C4-2B (cell line): ENCODE results near the gene SCGN.

Experiments used
- ZFX ChIP-seq: fragments of 450-650 bp; IDR thresholded peaks from 2 replicates; pipeline ENCODE4 v1.6.1; 2017
- TF ChIP-seq, protein P1 (sequence below): fragments of 450-650 bp; conservative IDR thresholded peaks from 2 replicates; pipeline ENCODE4 v1.5.1; 2017; ENCODE audit warnings: mild to moderate bottlenecking

DNA sequence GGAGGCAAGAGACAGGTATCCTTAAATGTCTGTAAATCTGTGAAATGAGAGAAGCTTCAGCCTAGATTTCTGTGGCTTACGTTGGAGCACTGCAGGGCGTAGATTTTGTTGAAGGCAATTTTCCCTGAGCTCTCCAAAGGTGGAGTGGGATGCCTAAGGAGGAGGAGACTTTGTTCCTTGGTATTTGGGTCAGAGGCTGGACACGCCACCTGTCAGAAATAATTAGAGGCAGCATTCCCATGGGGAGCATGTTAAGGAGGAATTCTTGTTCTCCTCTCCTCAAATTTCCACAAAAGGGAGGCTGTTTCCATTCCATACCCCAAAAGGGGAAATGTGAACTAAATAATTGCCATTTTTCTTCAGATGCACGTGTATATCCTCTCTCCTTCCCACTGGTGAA, 11.1 kb upstream of the SCGN start:
- TF ChIP-seq, protein P1, sequence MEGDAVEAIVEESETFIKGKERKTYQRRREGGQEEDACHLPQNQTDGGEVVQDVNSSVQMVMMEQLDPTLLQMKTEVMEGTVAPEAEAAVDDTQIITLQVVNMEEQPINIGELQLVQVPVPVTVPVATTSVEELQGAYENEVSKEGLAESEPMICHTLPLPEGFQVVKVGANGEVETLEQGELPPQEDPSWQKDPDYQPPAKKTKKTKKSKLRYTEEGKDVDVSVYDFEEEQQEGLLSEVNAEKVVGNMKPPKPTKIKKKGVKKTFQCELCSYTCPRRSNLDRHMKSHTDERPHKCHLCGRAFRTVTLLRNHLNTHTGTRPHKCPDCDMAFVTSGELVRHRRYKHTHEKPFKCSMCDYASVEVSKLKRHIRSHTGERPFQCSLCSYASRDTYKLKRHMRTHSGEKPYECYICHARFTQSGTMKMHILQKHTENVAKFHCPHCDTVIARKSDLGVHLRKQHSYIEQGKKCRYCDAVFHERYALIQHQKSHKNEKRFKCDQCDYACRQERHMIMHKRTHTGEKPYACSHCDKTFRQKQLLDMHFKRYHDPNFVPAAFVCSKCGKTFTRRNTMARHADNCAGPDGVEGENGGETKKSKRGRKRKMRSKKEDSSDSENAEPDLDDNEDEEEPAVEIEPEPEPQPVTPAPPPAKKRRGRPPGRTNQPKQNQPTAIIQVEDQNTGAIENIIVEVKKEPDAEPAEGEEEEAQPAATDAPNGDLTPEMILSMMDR = no peak
- TF ChIP-seq ZFX = no peak
